Natural killer cell (primary cell): ENCODE data around the gene C1orf226. TPM values are rescaled to one million over a fixed set of nuclear protein-coding genes. Genes with fewer than 3 reads are reported as not detected.

ENCODE experiments used
- ATAC-seq, 3 donors: fragments of 150-1000 bp in 2 of 3; fragments of 200-7000 bp in 1 of 3; cut with Tn5 transposase; 1 replicate in 1 of 3; 2 replicates in 2 of 3; pipeline ENCODE4 v1.10.0; 2021; ENCODE audit warnings: mild to moderate bottlenecking in 2 of 3, moderate library complexity in 2 of 3
- DNase-seq, 2 donors: peaks; one replicate each; pipeline versions ENCODE4 v3.0.0 to v3.0.0-alpha.2; 2013 to 2021; ENCODE audit warnings: mixed read lengths in 1 of 2
- H3K27ac ChIP-seq: one replicate; pipeline ENCODE4 v1.5.1; 2013; ENCODE audit warnings: mild to moderate bottlenecking, low read length
- H3K27me3 ChIP-seq: one replicate; pipeline ENCODE4 v1.6.1; 2013; ENCODE audit warnings: low read length; ENCODE audit not compliant: control insufficient read depth, insufficient read depth
- H3K36me3 ChIP-seq: one replicate; pipeline ENCODE4 v1.6.1; 2013; ENCODE audit warnings: low read length; ENCODE audit not compliant: control insufficient read depth, insufficient read depth
- H3K4me1 ChIP-seq: one replicate; pipeline ENCODE4 v1.6.1; 2013; ENCODE audit warnings: low read length; ENCODE audit not compliant: control insufficient read depth, insufficient read depth
- H3K4me3 ChIP-seq: one replicate; pipeline ENCODE4 v1.5.1; 2013; ENCODE audit warnings: low read length
- H3K9me3 ChIP-seq: one replicate; pipeline ENCODE4 v1.6.1; 2013; ENCODE audit warnings: low read length; ENCODE audit not compliant: control insufficient read depth, insufficient read depth
- H3K27ac Mint-ChIP-seq, 2 donors: one replicate each; pipeline ENCODE4 v1.8.0; 2022; ENCODE audit warnings: mild to moderate bottlenecking in 2 of 2, mixed read lengths in 2 of 2, moderate library complexity in 1 of 2
- H3K27me3 Mint-ChIP-seq, 2 donors: one replicate each; pipeline ENCODE4 v1.8.0; 2022; ENCODE audit warnings: low read depth in 2 of 2, mixed read lengths in 2 of 2
- H3K36me3 Mint-ChIP-seq: one replicate; pipeline ENCODE4 v1.8.0; 2022; ENCODE audit warnings: mixed read lengths
- H3K4me1 Mint-ChIP-seq, 2 donors: one replicate each; pipeline ENCODE4 v1.8.0; 2022; ENCODE audit warnings: mixed read lengths in 2 of 2
- H3K4me3 Mint-ChIP-seq: one replicate; pipeline ENCODE4 v1.8.0; 2022; ENCODE audit warnings: mild to moderate bottlenecking, moderate library complexity, mixed read lengths
- H3K9me3 Mint-ChIP-seq, 2 donors: one replicate each; pipeline ENCODE4 v1.8.0; 2022; ENCODE audit warnings: mixed read lengths in 2 of 2
- CTCF ChIP-seq: fragments of 200-600 bp; IDR thresholded peaks from one replicate; pipeline ENCODE4 v1.8.0; 2022; ENCODE audit warnings: antibody characterized with exemption
- WGBS: methylation state at CpG from one replicate; pipeline ENCODE4 v1.1.7; 2013; ENCODE audit warnings: missing lambda C conversion rate; ENCODE audit not compliant: insufficient coverage; 5-methylcytosine and 5-hydroxymethylcytosine counted together
- intact Hi-C: fragments of 100-400 bp; cut with micrococcal nuclease; formaldehyde crosslinking; loops from one replicate; pipeline ENCODE4 v1.14.2; 2022
- total RNA-seq, 4 donors: library from RNA; stranded (reverse); fragments of 120-200 nt in 1 of 4; gene quantifications; one replicate each; pipeline versions ENCODE4 v1.2.3 to v1.2.4, GENCODE V29; 2013 to 2022

C1orf226 gene
- total RNA-seq, 3 donors from 2014 or later (not counting 1 experiment from before 2014, with no cell fraction given): 0.09 to 0.34 (median 0.13) TPM

GRCh38 chr1:162405800-162406199 is 24.3 kb downstream of the C1orf226 start:
- WGBS: 38% methylated on average over 5 of the region's 5 CpGs
- H3K27ac ChIP-seq: peak overlapping the region; percentile 1
- H3K4me1 ChIP-seq: peaks cover 26% of the 10 kb centered on the region
- DNase-seq: no peak
- H3K4me3 ChIP-seq: no peak overlapping the region
- Mint-ChIP-seq H3K36me3 (peaks cover 21% of the 10 kb centered on the region), H3K27ac (peak overlapping the region; percentile 87 to 92), H3K4me3 (peak overlapping the region; percentile 98), H3K9me3 (no peaks in the 10 kb centered on the region), H3K27me3 (no peaks in the 10 kb centered on the region), H3K4me1 (peaks cover 74 to 86% of the 10 kb centered on the region in 2 donors)
- no peak for ATAC-seq
- no peaks in the 10 kb centered on the region for H3K27me3 ChIP-seq
- H3K9me3 ChIP-seq: no peaks in the 10 kb centered on the region
- TF ChIP-seq CTCF: no peak
- peaks cover 18% of the 10 kb centered on the region for H3K36me3 ChIP-seq
- intact Hi-C loops: loop anchor here (2.0 kb wide), 1 partner anchor 15 kb away; no protein-coding TSS in a partner anchor

- H3K27me3 Mint-ChIP-seq: no peaks in the 10 kb centered on the region
- H3K4me1 Mint-ChIP-seq: peaks cover 78 to 92% of the 10 kb centered on the region in 2 donors
- ATAC-seq (peak; percentile 53 to 75 (median 74)), DNase-seq (no peak)
- H3K36me3 Mint-ChIP-seq: peaks cover 28% of the 10 kb centered on the region
- 40% methylated on average over 1 of the region's 2 CpGs for WGBS
- TF ChIP-seq CTCF: no peak
- peak overlapping the region; percentile 98 for H3K4me3 Mint-ChIP-seq
- peaks cover 10% of the 10 kb centered on the region for H3K36me3 ChIP-seq
- no peaks in the 10 kb centered on the region for H3K9me3 ChIP-seq
- no peaks in the 10 kb centered on the region for H3K9me3 Mint-ChIP-seq
- peak overlapping the region; percentile 60 for H3K4me3 ChIP-seq
- H3K27ac ChIP-seq: peak overlapping the region; percentile 53
- H3K27me3 ChIP-seq: no peaks in the 10 kb centered on the region
- peaks cover 23% of the 10 kb centered on the region for H3K4me1 ChIP-seq
- peak overlapping the region; percentile 87 to 92 for H3K27ac Mint-ChIP-seq
- intact Hi-C loops: loop anchor here (2.0 kb wide), 1 partner anchor 14 kb away; no protein-coding TSS in a partner anchor
Observed at GRCh38 chr1:162406811-162407210, 25.3 kb downstream of the C1orf226 start.

GRCh38 chr1:162407539-162407938 is 26.0 kb downstream of the C1orf226 start:
- Mint-ChIP-seq H3K9me3 (no peaks in the 10 kb centered on the region), H3K27me3 (no peaks in the 10 kb centered on the region), H3K4me3 (peak overlapping the region; percentile 98), H3K4me1 (peaks cover 83 to 92% of the 10 kb centered on the region in 2 donors), H3K27ac (peak overlapping the region; percentile 87 to 92), H3K36me3 (peaks cover 30% of the 10 kb centered on the region)
- no peak for DNase-seq
- Histone ChIP-seq H3K4me1 (peaks cover 24% of the 10 kb centered on the region), H3K27ac (peak overlapping the region; percentile 53), H3K4me3 (peak overlapping the region; percentile 60), H3K27me3 (no peaks in the 10 kb centered on the region), H3K9me3 (no peaks in the 10 kb centered on the region), H3K36me3 (peaks cover 3% of the 10 kb centered on the region)
- no CpG with 5 or more reads among the region's 1 CpG for WGBS
- TF ChIP-seq CTCF: no peak
- no peak for ATAC-seq
- intact Hi-C loops: loop anchor here (2.0 kb wide), 1 partner anchor 13 kb away; no protein-coding TSS in a partner anchor

- Histone ChIP-seq H3K9me3 (no peaks in the 10 kb centered on the region), H3K36me3 (no peaks in the 10 kb centered on the region), H3K27ac (peak within 1 kb of the TSS; percentile 83), H3K4me3 (peak within 1 kb of the TSS; percentile 60), H3K4me1 (peaks cover 29% of the 10 kb centered on the region), H3K27me3 (no peaks in the 10 kb centered on the region)
- Mint-ChIP-seq H3K4me1 (peaks cover 82 to 89% of the 10 kb centered on the region in 2 donors), H3K27me3 (no peaks in the 10 kb centered on the region), H3K36me3 (peaks cover 25% of the 10 kb centered on the region), H3K27ac (peak within 1 kb of the TSS; percentile 87 to 92), H3K9me3 (no peaks in the 10 kb centered on the region), H3K4me3 (peak within 1 kb of the TSS; percentile 98)
- 45% methylated on average over 3 of the region's 3 CpGs for WGBS
- intact Hi-C loops: loop anchor here (1.0 to 5.0 kb wide), 4 partner anchors 9 to 150 kb away; partner anchors contain the start of genes UAP1 and UHMK1
- TF ChIP-seq CTCF: no peak
- ATAC-seq (peak; percentile 69 to 76 (median 76)), DNase-seq (peak; percentile 16 to 63)
Observed at GRCh38 chr1:162412002-162412401, 30.5 kb downstream of the C1orf226 start, which contains the start of gene SH2D1B. Gene SH2D1B (minus strand): TSS chr1:162412136. CDS start chr1:162412016, 120 bp downstream.
